PFSK-1 (cell line): ENCODE measurements around the gene B3GLCT.

Experiments used
- SIN3A ChIP-seq: IDR thresholded peaks from 2 replicates; pipeline ENCODE4 v1.6.1; 2012; ENCODE audit warnings: mild to moderate bottlenecking, low read length, moderate library complexity, borderline replicate concordance; ENCODE audit not compliant: insufficient read depth
- TAF1 ChIP-seq: IDR thresholded peaks from 2 replicates; pipeline ENCODE4 v1.6.1; 2012; ENCODE audit warnings: low read length, control low read depth, borderline replicate concordance; ENCODE audit not compliant: insufficient read depth

DNA sequence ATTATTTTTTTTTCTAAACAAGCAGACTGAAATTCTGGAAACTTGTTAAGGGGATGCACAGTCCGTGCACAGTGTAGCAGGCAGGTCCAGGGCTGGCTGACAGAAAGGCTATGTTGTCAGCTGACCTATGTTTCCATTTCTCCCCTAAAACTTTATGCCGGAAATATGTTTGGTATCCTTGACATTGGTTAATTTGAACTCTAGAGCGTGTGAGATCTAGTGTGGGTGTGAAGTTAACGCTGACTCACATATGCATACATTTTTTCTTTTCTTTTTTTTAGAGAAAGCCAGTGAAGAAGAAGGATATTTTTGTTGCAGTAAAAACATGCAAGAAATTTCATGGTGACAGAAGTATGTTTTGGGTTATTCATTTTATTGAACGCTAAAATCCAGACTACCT is 76.6 kb downstream of the B3GLCT start:
- TF ChIP-seq SIN3A, result no peak
- no peak for TF ChIP-seq TAF1
